ENCODE measurements around the gene PRSS2.

Gene PRSS2

DNA sequence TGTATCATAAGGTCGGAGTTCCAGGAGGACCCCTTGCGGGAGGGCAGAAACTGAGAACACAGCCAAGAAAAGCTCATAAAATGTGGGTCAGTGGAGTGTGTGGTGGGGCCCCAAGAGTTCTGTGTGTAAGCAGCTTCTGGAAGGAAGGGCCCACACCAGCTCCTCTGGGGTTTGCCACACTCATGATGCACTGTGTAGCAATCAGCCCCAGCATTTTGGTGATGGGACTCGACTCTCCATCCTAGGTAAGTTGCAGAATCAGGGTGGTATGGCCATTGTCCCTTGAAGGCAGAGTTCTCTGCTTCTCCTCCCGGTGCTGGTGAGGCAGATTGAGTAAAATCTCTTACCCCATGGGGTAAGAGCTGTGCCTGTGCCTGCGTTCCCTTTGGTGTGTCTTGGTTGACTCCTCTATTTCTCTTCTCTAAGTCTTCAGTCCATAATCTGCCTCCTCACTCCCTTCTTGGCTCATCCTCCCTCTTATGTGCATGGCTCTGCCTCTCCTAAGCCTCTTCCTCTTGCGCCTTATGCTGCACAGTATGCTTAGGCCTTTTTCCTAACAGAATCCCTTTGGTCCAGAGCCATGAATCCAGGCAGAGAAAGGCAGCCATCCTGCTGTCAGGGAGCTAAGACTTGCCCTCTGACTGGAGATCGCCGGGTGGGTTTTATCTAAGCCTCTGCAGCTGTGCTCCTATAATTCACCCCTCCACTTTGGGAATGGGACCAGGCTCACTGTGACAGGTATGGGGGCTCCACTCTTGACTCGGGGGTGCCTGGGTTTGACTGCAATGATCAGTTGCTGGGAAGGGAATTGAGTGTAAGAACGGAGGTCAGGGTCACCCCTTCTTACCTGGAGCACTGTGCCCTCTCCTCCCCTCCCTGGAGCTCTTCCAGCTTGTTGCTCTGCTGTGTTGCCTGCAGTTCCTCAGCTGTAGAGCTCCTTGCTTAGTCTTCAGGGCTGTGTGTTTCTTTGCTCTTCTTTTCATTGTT lies 17.8 kb downstream of the PRSS2 start:
- DNase-seq, result no peak

DNA sequence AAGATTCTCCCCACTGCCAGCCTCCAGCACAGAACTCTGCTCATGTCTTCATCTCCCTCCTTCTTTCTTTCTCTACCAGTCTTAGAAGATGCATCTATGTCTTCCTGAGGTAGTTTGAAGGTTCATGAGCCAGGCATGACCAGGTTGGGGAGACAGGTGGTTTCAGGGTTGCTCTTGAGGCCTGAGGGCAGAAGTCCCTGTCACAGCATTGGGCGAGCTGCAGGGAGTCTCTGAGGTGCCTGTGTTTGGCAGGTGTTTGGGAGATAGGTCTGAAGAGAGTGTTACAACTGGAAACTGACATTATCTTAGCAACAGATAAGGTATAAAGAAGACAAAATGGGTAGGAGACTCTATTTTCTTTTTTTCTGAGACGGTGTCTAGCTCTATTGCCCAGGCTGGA lies 18.7 kb downstream of the PRSS2 start:
- DNase-seq, result no peak

DNA sequence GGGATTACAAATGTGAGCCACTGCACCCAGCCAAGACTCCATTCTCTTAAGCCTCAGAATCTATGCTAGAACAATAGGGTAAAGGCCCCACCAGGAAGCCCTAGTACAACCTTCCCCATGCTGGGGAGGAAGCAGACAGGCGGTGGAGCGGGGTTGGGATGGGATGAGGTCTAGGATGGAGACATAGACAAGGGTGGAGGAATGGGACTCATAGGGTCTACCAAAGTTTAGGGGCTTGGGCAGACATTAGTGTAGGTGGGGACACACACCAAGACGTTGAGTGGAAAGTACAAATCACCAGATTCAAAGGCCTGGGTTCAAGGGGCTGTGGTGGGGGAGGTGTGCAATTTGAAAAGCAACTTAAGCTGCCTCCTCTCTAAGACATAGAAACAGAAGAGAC lies 19.3 kb downstream of the PRSS2 start:
- DNase-seq, result no peak

DNA sequence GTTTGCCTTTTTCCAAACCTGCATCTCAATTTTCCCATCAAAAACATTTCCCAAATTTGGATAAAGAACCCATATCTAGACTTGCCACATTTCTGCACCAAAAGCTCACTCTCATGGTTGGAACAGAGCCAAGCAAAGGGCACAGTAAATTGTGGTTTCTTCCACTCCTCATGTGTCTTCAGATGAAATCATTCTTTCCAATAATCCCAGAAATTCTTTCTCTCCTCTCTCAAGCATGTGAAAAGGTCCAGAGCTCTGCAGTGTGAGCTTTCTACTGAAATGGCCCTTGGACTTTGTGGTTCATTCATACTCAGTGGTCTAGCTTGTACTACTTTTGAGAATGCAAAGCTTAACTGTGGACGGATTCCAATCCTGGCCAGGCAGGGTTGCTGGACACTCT lies 19.8 kb downstream of the PRSS2 start:
- DNase-seq, result no peak

DNA sequence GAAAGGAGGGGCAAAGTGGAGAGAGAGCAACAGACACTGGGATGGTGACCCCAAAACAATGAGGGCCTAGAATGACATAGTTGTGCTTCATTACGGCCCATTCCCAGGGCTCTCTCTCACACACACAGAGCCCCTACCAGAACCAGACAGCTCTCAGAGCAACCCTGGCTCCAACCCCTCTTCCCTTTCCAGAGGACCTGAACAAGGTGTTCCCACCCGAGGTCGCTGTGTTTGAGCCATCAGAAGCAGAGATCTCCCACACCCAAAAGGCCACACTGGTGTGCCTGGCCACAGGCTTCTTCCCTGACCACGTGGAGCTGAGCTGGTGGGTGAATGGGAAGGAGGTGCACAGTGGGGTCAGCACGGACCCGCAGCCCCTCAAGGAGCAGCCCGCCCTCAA lies 20.7 kb downstream of the PRSS2 start:
- DNase-seq, result no peak

DNA sequence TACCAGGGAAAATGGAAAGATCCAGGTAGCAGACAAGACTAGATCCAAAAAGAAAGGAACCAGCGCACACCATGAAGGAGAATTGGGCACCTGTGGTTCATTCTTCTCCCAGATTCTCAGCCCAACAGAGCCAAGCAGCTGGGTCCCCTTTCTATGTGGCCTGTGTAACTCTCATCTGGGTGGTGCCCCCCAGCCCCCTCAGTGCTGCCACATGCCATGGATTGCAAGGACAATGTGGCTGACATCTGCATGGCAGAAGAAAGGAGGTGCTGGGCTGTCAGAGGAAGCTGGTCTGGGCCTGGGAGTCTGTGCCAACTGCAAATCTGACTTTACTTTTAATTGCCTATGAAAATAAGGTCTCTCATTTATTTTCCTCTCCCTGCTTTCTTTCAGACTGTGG lies 21.4 kb downstream of the PRSS2 start:
- no peak for DNase-seq

DNA sequence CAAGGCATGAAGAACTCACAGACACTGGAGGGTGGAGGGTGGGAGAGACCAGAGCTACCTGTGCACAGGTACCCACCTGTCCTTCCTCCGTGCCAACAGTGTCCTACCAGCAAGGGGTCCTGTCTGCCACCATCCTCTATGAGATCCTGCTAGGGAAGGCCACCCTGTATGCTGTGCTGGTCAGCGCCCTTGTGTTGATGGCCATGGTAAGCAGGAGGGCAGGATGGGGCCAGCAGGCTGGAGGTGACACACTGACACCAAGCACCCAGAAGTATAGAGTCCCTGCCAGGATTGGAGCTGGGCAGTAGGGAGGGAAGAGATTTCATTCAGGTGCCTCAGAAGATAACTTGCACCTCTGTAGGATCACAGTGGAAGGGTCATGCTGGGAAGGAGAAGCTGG lies 21.8 kb downstream of the PRSS2 start:
- DNase-seq, result no peak

DNA sequence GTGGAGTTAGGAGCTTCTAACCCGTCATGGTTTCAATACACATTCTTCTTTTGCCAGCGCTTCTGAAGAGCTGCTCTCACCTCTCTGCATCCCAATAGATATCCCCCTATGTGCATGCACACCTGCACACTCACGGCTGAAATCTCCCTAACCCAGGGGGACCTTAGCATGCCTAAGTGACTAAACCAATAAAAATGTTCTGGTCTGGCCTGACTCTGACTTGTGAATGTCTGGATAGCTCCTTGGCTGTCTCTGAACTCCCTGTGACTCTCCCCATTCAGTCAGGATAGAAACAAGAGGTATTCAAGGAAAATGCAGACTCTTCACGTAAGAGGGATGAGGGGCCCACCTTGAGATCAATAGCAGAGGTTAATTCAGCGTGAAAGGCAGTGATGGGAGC lies 22.4 kb downstream of the PRSS2 start:
- no peak for DNase-seq

DNA sequence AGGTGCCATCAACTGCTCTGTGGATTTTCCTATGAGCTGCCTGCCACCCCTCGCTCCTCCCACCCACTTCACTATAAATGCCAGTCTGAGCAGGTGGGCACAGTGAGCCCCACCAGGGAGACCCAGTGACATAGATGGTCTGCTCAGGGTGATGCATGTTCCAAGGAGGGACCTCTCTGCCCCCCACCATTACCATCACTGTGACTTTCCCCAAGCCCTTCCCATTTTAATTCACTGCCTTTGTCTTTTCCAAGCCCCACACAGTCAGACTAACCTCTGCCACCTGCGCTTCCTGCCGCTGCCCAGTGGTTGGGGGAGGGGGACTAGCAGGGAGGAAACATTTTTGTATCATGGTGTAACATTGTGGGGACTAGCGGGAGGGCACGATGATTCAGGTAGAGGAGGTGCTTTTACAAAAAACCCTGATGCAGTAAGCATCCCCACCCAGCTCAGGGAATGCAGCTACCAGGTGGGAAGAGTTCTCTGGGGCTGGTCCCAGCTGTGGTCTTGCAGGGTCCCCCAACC lies 24.6 kb downstream of the PRSS2 start:
- no peak for DNase-seq

DNA sequence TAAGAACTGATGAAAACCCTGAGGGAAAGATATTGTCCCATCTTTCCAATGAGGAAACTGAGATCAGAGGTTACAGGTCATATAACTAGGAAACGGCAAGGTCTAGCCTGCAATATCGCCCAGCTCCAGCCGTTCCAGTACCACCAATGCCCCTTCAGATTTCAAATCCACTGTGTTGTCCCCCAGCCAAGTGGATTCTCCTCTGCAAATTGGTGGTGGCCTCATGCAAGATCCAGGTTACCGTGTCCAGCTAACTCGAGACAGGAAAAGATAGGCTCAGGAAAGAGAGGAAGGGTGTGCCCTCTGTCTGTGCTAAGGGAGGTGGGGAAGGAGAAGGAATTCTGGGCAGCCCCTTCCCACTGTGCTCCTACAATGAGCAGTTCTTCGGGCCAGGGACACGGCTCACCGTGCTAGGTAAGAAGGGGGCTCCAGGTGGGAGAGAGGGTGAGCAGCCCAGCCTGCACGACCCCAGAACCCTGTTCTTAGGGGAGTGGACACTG lies 25.3 kb downstream of the PRSS2 start:
- DNase-seq, result no peak

DNA sequence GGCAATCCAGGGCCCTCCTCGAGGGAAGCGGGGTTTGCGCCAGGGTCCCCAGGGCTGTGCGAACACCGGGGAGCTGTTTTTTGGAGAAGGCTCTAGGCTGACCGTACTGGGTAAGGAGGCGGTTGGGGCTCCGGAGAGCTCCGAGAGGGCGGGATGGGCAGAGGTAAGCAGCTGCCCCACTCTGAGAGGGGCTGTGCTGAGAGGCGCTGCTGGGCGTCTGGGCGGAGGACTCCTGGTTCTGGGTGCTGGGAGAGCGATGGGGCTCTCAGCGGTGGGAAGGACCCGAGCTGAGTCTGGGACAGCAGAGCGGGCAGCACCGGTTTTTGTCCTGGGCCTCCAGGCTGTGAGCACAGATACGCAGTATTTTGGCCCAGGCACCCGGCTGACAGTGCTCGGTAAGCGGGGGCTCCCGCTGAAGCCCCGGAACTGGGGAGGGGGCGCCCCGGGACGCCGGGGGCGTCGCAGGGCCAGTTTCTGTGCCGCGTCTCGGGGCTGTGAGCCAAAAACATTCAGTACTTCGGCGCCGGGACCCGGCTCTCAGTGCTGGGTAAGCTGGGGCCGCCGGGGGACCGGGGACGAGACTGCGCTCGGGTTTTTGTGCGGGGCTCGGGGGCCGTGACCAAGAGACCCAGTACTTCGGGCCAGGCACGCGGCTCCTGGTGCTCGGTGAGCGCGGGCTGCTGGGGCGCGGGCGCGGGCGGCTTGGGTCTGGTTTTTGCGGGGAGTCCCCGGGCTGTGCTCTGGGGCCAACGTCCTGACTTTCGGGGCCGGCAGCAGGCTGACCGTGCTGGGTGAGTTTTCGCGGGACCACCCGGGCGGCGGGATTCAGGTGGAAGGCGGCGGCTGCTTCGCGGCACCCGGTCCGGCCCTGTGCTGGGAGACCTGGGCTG lies 26.0 kb downstream of the PRSS2 start:
- DNase-seq, result no peak

DNA sequence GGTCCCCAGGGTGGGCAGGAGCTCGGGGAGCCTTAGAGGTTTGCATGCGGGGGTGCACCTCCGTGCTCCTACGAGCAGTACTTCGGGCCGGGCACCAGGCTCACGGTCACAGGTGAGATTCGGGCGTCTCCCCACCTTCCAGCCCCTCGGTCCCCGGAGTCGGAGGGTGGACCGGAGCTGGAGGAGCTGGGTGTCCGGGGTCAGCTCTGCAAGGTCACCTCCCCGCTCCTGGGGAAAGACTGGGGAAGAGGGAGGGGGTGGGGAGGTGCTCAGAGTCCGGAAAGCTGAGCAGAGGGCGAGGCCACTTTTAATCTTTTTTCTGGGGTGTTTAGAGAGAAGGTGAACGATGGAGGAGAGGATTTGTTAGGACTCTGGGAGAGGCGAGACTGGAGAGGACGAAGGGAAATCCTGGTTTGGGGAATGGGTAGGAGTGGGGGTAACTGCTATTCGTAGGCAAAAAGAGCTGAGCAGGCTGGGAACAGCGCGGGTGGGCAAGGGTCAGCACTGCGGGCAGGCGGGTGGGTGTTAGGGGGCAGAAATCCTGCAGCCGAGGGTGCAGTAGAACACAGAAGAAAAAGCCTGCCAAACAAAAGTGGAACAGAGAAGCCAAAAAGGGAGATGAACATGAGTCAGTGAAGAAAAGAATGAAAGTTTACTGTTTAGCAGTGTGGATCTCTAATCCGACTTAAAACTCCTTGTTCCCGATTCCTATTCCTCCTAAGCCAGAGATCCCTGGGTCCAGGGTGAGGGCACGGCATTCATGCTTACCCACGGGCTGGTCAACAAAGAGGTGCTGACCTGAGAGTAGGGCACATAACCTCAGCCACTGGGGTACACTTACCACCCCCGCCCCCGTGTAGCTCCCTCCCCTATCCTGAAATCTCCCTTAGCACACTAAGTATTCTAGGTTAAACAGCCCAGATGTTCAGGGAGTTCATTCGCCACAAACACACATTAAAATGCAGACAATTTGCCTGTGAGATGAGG lies 26.9 kb downstream of the PRSS2 start:
- DNase-seq, result no peak

DNA sequence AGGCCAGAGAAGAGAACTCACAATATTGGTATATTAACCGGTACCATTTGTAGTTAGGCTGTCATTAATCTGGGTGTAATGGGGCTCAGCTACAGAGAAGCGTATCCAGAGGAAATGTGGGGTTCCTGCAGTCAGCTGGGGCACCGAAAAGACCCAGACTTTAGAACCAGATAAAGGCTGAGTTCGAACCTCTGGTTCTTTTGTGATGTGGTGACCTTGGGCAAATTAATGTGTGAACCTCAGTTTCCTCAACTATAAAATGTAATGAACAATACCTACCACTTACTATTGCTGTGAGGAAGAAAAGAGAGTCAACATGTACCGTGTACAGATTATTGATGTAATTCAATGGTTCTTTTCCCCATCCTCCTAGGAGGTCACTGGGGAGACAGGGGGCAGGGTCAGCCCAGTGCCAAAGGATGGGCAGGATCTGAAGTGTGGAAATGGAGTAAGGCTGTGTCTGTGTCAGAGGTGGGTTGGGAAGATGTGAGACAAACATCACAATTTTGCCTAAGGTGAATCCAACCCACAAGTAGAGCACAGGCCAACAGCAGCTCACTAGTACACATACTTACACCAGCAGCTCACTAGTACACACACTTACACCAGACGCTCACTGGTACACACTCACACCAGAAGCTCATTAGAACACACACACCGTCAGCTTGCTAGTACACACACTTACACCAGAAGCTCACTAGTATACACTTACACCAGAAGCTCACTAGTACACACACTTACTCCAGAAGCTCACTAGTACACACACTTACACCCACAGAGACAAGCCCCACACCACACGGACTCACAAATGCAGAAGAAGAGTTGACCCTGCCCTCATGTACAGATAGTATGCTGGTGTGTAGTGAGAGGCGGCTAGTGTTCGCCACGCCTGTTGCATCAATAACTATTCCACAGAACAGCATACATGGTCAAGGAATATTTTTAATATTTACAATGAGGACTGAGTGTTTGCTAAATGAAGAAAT lies 28.0 kb downstream of the PRSS2 start:
- no peak for DNase-seq

DNA sequence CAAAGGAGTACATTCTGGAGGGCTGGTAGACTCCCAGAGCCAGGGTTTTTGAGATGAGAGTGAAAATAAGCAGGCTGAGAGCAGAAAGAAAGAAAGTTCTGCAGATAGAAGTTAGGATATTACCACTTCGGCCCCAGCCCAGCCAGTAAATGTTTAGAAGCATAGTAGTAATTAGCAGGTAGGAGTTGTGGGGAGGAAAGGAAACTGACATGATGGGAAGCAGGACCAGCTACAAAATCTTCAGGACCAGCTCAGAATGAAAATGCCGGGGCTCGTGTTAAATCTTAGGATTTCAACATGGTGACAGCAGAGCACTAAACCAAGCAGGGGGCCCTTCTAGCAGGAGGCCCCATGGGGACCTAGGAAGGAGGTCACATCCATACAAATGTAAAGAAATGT lies 28.7 kb downstream of the PRSS2 start:
- DNase-seq, result no peak

DNA sequence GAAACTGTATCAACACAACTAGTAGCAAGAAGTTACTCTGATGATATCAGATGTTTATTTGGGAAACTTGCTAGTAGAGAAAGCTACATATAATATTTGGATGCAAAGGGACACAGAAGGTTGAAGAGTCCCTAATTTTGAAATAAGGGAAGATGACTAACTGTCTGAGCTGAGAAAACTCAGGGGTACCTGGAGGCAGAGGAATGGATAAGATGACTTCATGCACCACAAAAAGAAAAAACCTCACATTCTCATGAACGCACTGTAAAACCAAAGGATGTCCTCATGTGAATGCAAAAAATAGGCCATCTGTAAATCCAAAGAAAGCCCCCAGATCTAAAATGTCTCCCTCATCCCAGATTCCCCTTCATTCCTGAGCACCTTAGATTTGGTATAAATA lies 29.3 kb downstream of the PRSS2 start:
- DNase-seq, result no peak

DNA sequence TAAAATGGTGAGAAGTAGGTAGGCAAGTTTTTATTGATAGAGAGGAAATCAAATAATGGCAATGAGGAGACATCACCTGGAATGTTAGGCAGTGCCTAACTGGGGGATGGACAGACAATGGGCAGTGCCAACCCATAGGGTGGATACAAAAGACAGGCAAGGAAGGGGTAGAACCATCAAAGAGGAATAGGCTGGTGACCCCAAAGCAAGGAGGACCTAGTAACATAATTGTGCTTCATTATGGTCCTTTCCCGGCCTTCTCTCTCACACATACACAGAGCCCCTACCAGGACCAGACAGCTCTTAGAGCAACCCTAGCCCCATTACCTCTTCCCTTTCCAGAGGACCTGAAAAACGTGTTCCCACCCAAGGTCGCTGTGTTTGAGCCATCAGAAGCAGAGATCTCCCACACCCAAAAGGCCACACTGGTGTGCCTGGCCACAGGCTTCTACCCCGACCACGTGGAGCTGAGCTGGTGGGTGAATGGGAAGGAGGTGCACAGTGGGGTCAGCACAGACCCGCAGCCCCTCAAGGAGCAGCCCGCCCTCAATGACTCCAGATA lies 30.0 kb downstream of the PRSS2 start:
- DNase-seq, result no peak

DNA sequence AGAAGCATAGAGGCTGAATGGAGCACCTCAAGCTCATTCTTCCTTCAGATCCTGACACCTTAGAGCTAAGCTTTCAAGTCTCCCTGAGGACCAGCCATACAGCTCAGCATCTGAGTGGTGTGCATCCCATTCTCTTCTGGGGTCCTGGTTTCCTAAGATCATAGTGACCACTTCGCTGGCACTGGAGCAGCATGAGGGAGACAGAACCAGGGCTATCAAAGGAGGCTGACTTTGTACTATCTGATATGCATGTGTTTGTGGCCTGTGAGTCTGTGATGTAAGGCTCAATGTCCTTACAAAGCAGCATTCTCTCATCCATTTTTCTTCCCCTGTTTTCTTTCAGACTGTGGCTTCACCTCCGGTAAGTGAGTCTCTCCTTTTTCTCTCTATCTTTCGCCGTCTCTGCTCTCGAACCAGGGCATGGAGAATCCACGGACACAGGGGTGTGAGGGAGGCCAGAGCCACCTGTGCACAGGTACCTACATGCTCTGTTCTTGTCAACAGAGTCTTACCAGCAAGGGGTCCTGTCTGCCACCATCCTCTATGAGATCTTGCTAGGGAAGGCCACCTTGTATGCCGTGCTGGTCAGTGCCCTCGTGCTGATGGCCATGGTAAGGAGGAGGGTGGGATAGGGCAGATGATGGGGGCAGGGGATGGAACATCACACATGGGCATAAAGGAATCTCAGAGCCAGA lies 31.0 kb downstream of the PRSS2 start:
- DNase-seq, result no peak

DNA sequence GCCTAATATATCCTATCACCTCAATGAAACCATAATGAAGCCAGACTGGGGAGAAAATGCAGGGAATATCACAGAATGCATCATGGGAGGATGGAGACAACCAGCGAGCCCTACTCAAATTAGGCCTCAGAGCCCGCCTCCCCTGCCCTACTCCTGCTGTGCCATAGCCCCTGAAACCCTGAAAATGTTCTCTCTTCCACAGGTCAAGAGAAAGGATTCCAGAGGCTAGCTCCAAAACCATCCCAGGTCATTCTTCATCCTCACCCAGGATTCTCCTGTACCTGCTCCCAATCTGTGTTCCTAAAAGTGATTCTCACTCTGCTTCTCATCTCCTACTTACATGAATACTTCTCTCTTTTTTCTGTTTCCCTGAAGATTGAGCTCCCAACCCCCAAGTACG lies 31.5 kb downstream of the PRSS2 start:
- DNase-seq, result no peak

DNA sequence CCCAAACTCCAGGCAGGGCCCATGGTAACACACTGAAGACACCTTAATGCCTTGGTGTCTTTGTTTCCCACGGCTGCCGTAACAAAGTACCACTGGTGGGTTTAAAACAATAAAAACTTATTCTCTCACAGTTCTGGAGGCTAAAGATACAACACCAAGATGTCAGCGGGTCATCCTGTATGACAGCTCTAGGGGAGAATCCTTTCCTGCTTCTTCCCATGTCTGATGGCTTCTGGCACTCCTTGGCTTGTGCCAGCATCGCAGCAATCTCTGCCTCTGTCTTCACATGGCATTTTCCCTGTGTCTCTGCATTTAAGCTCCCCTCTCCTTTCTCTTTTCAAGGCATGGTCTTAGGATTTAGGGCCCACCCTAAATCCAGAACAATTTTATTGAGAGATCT lies 33.1 kb downstream of the PRSS2 start:
- no peak for DNase-seq

DNA sequence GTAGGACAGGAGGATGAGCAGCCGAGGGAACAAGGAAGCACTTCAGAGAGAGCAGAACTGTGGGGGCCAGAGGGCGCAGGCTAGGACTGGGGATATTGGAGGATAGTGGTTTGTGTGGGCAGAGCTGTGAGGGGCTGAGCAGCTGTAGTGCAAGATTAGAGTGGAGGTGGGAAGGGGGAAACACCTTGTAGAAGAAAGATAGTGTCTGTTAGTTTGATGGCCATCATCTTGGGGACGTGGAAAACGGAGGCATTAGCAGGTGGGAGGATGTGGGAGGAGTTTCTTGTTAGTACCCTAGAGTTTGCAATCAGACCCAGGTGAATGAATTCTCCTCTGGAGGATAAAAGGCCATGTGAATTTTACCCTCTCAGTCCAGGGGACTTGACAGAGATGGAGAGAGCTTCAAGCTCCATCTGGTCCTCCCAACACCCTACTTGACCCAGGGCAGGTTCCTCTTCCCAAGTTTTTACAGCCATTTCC lies 34.0 kb downstream of the PRSS2 start:
- no peak for DNase-seq

Measured in DMS53 (cell line).